ENCODE data around the gene CPA1.

- no peak for TF ChIP-seq YY1 (IDR thresholded peaks at IDR 0.05; ENCODE audit: insufficient read depth, insufficient replicate concordance, low read depth, low read length)
- no peak for TF ChIP-seq ATRX (CRISPR knock-in tag; IDR thresholded peaks at IDR 0.05; ENCODE audit: borderline replicate concordance)
- no peak for TF ChIP-seq SOX6 (IDR thresholded peaks at IDR 0.05)
- no peak for TF ChIP-seq SOX6 (CRISPR knock-in tag; IDR thresholded peaks at IDR 0.05)
- TF ChIP-seq ZBTB49 (CRISPR knock-in tag; IDR thresholded peaks at IDR 0.05; ENCODE audit: borderline replicate concordance) = no peak
- TF ChIP-seq, protein P1, sequence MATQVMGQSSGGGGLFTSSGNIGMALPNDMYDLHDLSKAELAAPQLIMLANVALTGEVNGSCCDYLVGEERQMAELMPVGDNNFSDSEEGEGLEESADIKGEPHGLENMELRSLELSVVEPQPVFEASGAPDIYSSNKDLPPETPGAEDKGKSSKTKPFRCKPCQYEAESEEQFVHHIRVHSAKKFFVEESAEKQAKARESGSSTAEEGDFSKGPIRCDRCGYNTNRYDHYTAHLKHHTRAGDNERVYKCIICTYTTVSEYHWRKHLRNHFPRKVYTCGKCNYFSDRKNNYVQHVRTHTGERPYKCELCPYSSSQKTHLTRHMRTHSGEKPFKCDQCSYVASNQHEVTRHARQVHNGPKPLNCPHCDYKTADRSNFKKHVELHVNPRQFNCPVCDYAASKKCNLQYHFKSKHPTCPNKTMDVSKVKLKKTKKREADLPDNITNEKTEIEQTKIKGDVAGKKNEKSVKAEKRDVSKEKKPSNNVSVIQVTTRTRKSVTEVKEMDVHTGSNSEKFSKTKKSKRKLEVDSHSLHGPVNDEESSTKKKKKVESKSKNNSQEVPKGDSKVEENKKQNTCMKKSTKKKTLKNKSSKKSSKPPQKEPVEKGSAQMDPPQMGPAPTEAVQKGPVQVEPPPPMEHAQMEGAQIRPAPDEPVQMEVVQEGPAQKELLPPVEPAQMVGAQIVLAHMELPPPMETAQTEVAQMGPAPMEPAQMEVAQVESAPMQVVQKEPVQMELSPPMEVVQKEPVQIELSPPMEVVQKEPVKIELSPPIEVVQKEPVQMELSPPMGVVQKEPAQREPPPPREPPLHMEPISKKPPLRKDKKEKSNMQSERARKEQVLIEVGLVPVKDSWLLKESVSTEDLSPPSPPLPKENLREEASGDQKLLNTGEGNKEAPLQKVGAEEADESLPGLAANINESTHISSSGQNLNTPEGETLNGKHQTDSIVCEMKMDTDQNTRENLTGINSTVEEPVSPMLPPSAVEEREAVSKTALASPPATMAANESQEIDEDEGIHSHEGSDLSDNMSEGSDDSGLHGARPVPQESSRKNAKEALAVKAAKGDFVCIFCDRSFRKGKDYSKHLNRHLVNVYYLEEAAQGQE (IDR thresholded peaks at IDR 0.05; ENCODE audit: borderline replicate concordance in 1 of 2, low read depth in 1 of 2, low read length in 2 of 2) = no peak
- TF ChIP-seq, protein P2, sequence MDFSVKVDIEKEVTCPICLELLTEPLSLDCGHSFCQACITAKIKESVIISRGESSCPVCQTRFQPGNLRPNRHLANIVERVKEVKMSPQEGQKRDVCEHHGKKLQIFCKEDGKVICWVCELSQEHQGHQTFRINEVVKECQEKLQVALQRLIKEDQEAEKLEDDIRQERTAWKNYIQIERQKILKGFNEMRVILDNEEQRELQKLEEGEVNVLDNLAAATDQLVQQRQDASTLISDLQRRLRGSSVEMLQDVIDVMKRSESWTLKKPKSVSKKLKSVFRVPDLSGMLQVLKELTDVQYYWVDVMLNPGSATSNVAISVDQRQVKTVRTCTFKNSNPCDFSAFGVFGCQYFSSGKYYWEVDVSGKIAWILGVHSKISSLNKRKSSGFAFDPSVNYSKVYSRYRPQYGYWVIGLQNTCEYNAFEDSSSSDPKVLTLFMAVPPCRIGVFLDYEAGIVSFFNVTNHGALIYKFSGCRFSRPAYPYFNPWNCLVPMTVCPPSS (IDR thresholded peaks at IDR 0.05) = no peak
- TF ChIP-seq, protein P3, sequence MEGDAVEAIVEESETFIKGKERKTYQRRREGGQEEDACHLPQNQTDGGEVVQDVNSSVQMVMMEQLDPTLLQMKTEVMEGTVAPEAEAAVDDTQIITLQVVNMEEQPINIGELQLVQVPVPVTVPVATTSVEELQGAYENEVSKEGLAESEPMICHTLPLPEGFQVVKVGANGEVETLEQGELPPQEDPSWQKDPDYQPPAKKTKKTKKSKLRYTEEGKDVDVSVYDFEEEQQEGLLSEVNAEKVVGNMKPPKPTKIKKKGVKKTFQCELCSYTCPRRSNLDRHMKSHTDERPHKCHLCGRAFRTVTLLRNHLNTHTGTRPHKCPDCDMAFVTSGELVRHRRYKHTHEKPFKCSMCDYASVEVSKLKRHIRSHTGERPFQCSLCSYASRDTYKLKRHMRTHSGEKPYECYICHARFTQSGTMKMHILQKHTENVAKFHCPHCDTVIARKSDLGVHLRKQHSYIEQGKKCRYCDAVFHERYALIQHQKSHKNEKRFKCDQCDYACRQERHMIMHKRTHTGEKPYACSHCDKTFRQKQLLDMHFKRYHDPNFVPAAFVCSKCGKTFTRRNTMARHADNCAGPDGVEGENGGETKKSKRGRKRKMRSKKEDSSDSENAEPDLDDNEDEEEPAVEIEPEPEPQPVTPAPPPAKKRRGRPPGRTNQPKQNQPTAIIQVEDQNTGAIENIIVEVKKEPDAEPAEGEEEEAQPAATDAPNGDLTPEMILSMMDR (CRISPR knock-in tag; IDR thresholded peaks at IDR 0.05) = no peak
- no peak for TF ChIP-seq ZNF232 (CRISPR knock-in tag; IDR thresholded peaks at IDR 0.05; ENCODE audit: borderline replicate concordance)
- TF ChIP-seq ETV6 (CRISPR knock-in tag; conservative IDR thresholded peaks at IDR 0.05) = no peak
Observed at GRCh38 chr7:130395421-130395820, 15.1 kb downstream of the CPA1 start.
